Astrocyte (in vitro differentiated cells and primary cell): Measurements from ENCODE around the gene ZNF787.

Experiments used
- CTCF ChIP-seq: IDR thresholded peaks from 2 replicates; pipeline ENCODE4 v1.5.1; 2011; ENCODE audit warnings: low read depth, mild to moderate bottlenecking, inconsistent platforms, low read length, moderate library complexity; ENCODE audit not compliant: insufficient read depth
- EZH2 ChIP-seq: IDR thresholded peaks from 2 replicates; pipeline ENCODE4 v1.6.1; 2012; ENCODE audit warnings: mild to moderate bottlenecking, low read length, inconsistent platforms; ENCODE audit not compliant: insufficient read depth

- TF ChIP-seq CTCF (no peak), EZH2 (no peak)
Observed at GRCh38 chr19:56159622-56160271, 38.7 kb upstream of the ZNF787 start.
